ENCODE measurements around the gene ANKLE1. TPM values are rescaled to one million over a fixed set of nuclear protein-coding genes. Genes with fewer than 3 reads are reported as not detected.
A peak's percentile ranks its signal among the peaks of the same experiment; 100 is the strongest.

ANKLE1 gene
- total RNA-seq, 1 experiment from 2014 or later: 9.1 TPM

GRCh38 chr19:17266589-17266974 lies 15.1 kb upstream of the ANKLE1 start:
- CTCF ChIA-PET: interaction anchor here (0.6 to 3.0 kb wide), 15 partner anchors 11 to 230 kb away, joined by 3 to 11 read pairs (median 4); partner anchors contain the start of genes ANKLE1, DDA1, MRPL34 and USE1
- Mint-ChIP-seq H3K4me1 (peaks cover 20% of the 10 kb centered on the region), H3K9me3 (no peaks in the 10 kb centered on the region; the same call in 1 of the 2 replicates), H3K27ac (peak overlapping the region; percentile 92), H3K27me3 (ENCODE audit: low read depth) (no peaks in the 10 kb centered on the region), H3K4me3 (peak overlapping the region; percentile 96), H3K36me3 (peaks cover 16% of the 10 kb centered on the region)
- no peak for TF ChIP-seq ZMAT4 (CRISPR knock-in tag; IDR thresholded peaks at IDR 0.05)
- TF ChIP-seq ZBTB21 (CRISPR knock-in tag; IDR thresholded peaks at IDR 0.05; ENCODE audit: borderline replicate concordance): no peak
- TF ChIP-seq TEAD4 (CRISPR knock-in tag; IDR thresholded peaks at IDR 0.05): no peak
- TF ChIP-seq GABPB1 (CRISPR knock-in tag; IDR thresholded peaks at IDR 0.05): no peak
- no peak for TF ChIP-seq ZNF219 (CRISPR knock-in tag; IDR thresholded peaks at IDR 0.05; ENCODE audit: borderline replicate concordance)
- TF ChIP-seq CDX4 (CRISPR knock-in tag; IDR thresholded peaks at IDR 0.05; ENCODE audit: borderline replicate concordance): no peak
- TF ChIP-seq ZNF512 (CRISPR knock-in tag; IDR thresholded peaks at IDR 0.05; ENCODE audit: borderline replicate concordance): no peak
- TF ChIP-seq ZNF423 (CRISPR knock-in tag; IDR thresholded peaks at IDR 0.05): no peak
- TF ChIP-seq AFF4 (CRISPR knock-in tag; IDR thresholded peaks at IDR 0.05; ENCODE audit: borderline replicate concordance): no peak
- no peak for TF ChIP-seq IRF2 (CRISPR knock-in tag; IDR thresholded peaks at IDR 0.05; ENCODE audit: borderline replicate concordance, low read depth)
- TF ChIP-seq ZNF317 (CRISPR knock-in tag; IDR thresholded peaks at IDR 0.05; ENCODE audit: borderline replicate concordance, low read depth): no peak
- no peak for TF ChIP-seq ZNF121 (CRISPR knock-in tag; IDR thresholded peaks at IDR 0.05)
- TF ChIP-seq RORB (CRISPR knock-in tag; IDR thresholded peaks at IDR 0.05): no peak
- no peak for TF ChIP-seq ZNF232 (CRISPR knock-in tag; IDR thresholded peaks at IDR 0.05)
- TF ChIP-seq GTF2I (CRISPR knock-in tag; conservative IDR thresholded peaks at IDR 0.05): no peak
- TF ChIP-seq CBFB (CRISPR knock-in tag; IDR thresholded peaks at IDR 0.05; ENCODE audit: low read depth): no peak
- TF ChIP-seq TCF7 (CRISPR knock-in tag; IDR thresholded peaks at IDR 0.05; ENCODE audit: low read depth): no peak
- no peak for TF ChIP-seq ZNF263 (CRISPR knock-in tag; IDR thresholded peaks at IDR 0.05; ENCODE audit: low read depth)
- no peak for TF ChIP-seq ELF4 (CRISPR knock-in tag; IDR thresholded peaks at IDR 0.05; ENCODE audit: low read depth)
- no peak for TF ChIP-seq HMGA2 (CRISPR knock-in tag; IDR thresholded peaks at IDR 0.05)
- ATAC-seq (no peak), DNase-seq (ENCODE audit: low spot score) (no peak)
- POLR2A ChIA-PET: interaction anchor here (0.7 to 3.9 kb wide), 11 partner anchors 14 to 153 kb away, joined by 3 to 13 read pairs (median 5); partner anchors contain the start of genes ANKLE1, DDA1 and USE1

All from WTC11 (cell line).